UCSD-AML1 (cell line): ENCODE results near the gene CBX6.
A peak's percentile ranks its signal among the peaks of the same experiment; 100 is the strongest.

Experiments used
- DNase-seq: peaks from one replicate; lab custom pipeline; 2025; ENCODE audit not compliant: unreplicated experiment; lab: John Stamatoyannopoulos, UW

The CBX6 gene

DNA sequence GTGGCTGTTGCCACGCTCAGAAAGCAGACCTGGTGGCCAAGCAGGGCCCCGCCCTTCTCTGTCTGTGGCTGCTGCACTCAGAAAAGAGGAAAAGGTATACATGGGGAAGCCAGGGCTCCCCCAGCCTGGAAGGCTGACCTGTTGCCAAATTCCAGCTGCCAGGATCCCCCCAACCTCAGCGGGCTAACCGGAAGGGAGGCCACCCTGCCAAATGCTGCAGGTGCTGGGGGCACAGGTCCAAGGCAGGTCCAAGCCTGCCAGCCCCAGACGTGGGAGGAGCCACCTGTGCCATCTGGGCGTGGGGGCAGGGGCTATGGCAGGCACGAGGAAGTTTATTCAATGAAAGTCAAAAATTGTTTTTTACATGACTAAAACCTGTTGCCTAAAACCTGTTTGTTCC lies 30.8 kb downstream of the CBX6 start:
- no peak for DNase-seq

DNA sequence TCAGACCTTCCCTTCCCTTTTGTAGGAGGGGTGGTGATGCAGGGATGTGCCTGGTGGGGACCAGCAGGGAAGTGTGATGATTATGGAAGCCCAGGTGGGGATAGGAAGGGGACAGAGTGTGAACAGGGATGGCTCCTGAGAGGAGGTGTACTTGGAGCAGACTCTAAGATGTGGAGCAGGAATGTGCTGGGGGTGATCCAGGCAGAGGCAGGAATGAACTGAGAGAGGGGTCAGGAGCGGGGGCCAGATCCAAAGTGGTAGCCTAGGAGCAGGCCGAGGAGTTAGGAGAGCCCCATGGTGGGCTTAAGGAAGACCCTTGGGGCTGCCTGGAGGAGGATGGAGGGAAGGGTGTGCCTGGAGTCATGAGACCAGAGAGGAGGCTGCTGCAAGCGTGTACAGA lies 31.9 kb downstream of the CBX6 start:
- DNase-seq: no peak

DNA sequence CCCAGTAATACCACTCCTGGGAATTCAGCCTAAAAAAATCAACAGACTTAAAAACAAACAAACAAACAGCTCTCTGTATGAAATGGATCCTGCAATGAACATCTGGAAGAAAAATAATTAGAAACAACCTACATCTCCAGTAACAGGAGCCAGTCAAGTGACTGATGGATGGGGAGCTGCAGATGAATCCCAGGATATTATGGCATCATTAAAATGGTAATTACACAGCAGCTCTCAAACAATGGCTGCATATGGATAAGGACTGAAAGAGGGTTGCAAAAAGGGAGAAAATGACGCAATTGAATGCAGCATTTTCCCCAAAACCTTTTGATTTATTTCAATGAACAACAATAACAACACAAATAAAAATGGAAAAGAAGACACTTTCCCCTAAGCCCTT lies 32.3 kb downstream of the CBX6 start:
- no peak for DNase-seq

DNA sequence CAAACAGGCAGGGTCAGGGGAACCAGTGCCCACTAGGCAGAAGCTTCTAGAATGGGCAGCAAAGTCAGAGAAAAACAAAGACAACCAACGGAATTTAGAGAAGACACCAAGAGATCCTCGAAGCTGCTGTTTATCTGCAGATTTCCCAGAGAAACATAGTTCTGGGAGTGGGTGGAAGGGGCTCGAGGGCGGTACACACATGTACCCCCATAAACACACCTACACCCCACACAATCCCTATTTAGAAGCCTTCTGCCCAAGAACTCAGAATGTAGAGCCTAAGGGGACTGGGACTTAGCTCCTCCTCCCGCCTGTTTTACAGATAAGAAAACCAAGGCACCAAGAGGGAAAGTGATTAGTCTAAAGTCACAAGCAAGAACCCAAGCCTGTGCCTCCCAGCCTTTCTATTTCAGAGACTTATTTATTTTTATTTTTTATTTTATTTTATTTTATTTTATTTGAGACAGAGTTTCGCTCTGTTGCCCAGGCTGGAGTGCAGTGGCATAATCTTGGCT lies 34.5 kb downstream of the CBX6 start:
- no peak for DNase-seq

DNA sequence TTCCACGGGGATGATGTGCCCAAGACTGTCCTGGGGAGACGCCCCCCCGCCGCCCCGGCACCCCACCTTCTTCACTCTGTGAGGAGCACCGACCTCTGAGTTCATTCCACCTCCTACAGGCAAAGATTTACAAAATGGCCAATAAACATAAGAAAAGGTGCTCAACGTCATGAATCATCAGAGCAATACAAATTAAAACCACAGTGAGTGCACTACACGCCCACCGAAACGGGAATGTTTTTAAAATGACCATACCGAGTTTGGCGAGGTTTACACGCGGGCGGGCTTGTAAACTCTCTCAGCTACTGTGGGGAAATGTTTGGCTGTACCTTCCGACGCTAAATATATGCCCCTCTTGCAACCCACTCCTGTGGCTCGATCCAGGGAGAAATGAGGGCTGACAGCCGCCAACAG lies 36.1 kb downstream of the CBX6 start:
- DNase-seq: no peak

DNA sequence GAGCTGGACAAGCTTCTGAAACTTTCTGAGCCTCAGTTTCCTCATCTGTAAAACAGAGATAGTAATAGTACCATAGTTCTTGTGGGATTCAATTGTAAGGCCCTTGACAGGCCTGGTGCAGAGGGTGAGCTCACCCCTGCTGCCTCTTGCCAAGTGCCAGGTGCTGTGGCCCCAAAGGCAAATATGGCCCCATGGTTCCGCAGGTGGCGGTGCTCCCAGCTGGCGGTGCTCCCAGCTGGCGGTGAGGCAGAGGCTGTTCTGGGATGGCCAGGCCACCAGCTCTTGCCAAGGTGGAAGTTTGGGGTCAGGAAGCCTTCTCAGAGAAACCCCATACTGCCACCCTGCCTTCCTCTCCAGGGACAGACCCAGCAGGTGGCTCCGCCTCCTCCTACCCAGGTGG lies 37.0 kb downstream of the CBX6 start:
- DNase-seq: no peak

DNA sequence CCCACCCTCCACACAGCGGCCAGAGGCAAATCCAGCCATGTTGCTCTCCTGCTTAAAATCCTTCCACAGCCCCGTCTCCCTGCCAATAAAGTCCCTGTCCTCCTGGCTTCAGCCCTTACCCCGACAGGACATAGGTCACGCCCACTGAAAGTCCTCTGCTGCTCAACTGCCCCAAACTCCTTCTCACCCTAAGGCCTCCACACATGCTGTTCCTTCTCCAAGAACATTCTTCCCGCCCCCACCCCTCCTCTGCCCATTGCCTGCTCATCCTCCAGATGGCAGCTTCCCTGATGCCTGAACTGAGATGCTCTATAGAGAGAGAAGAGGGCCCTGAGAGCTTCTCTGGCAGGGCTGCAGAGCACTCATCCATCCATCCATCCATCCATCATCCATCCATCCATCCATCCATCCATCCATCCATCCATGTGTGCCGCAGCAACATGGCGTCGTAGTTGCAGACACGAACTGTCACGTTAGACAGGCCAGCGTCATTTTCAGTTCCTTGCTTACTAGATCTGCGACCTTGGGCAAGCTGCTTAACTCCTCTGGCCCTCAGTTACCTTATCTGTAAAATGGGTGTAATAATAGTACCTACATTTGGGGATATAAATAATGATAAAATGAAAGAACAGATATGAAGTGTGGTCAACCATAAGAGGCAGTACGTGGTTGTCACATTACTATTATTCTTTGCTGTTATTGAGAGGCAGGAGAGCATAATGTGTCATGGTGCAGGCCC lies 37.6 kb downstream of the CBX6 start:
- no peak for DNase-seq

DNA sequence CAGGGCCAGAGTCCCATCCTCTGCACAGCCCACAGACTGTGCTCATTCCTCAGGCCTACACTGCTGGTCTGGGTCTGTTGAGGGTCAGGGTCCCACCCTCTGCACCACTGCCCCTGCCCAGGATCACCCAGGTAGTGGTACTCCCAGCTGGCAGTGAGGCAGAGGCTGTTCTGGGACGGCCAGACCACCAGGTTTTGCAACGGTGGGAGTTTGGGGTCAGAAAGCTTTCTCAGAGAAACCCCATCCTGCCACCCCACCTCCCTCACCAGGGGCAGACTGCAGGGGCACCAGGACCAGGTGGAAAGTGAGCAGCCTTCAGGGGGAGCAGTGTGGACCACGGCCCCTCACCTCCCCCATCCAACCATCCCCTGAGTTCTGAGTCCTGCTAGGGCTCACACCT lies 39.0 kb downstream of the CBX6 start:
- DNase-seq: no peak

DNA sequence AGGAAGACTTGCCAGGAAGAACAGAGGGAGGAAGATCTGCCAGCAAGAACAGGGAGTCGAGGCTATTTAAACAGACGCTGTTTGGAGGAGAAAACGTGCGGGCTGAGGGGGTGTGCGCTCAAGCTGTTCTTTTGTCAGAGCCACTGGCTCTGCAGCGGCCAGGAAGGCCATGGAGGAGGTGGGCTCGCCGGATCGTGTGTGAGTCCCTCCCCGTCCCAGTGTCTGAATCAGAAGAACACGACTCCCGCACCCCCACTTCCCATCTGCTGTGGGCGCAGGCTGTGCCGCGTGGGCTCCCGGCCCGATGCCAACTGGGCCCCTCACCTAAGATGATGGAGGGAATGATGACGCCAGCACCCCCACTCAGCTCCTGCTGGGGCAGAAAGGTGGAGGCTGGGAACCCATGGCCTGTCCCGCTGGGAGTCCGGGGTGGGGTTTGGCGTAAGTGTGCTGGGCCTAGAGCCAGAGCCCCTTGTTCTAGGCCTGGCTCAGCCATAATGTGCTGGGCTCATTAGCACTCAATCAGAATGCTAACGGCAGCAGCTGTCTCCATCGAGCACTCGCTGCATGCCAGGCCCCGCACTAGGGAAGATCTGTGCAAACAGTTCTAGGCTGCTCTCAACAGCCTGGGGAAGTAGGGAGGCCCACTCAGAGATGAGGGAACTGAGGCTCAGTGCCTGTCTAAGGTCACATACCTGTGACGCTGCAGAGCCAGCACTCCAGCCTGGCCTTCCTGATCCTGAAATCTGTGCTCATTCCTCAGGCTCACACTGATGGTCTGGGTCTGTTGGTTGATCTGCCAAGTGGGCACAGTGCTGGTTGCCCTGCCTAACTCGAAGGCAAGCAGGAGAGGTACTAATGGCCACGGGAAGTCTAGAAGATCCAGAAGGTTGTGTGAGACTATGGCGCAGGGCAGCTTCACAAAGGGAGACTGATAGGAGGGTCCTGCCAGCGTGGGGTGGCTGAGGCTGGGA lies 39.7 kb downstream of the CBX6 start:
- no peak for DNase-seq

DNA sequence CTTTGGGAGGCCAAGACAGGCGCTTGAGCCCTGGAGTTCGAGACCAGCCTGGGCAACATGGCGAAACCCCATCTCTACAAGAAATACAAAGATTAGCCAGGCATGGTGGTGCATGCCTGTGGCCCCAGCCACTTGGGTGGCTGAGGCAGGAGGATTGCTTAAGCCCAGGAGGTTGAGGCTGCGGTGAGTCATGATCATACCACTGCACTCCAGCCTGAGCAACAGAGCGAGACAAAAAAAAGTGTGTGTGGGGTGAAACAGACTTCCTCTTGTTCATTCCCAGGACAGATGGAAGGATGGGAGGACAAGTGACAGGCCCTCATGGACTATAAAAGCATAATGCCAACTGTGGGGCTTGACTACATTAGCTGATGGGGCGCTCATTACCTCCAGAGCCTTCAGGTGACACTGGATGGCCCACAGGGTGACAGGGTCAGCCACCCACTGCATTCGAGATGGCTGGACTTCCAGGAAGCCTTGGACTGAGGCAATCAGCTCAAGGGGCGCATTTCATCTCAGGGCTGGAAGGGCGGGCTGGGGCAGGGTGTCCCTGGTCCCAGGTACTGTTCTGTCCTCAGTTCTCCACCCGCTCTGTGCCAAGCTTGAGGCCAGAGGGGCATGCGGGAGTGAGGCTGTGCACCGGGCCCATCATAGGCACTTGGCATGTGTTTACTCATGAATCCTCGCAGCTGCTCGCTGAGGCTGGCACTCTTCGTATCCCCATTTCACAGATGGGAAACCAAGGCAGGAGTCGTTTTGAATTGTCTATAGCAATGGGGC lies 40.7 kb downstream of the CBX6 start:
- DNase-seq: no peak

DNA sequence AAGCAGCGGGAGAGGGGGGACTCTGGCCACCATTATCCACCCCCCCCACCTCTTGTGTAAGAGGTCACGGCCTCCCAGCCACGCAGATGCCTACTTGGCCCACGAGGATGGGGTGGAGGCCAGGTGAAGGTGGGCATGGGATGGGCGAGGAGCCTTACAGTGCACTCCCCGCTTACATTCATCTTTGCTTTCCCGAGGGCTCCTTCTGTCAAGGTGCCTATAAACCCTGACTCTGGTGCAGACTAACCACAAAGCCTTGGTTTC lies 41.2 kb downstream of the CBX6 start:
- DNase-seq: no peak

DNA sequence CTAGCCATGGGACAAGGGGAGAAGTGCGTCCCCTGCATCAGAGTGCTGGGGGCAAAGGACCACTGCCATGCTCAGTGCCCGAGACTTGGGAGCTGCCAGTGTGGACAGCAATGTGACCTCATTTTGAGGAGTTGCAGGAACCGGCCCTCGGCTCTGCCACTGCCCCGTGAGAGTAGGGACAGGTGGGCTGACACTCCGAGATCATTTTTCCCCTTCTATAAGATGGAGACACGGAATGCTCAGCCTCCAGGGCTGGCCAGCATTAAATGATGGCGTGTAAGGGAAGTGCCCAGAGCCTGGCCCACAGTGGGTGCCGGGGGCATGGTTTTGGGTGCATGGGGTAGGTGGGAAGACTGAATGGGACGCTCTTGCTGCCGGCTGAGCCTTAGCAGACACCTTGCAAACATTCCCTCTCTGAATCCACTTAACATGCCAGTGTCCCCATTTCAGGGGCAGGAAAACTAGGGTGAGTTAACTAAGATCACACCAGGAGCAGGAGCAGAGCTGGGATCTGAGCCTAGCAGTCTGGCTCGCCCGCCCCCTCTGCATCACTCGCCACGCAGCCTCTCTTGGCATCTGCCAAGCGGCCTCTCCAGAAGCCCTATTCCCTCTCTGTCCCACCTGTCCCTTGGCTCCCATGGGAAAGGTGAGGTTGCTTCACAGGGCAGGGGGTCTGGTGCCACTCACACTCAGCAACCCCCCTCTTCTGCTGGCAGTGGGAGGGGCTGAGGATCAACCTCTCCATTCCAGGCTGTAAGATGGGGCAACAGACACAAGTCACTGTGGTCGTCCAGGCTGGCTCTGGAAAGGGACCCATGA lies 41.8 kb downstream of the CBX6 start:
- no peak for DNase-seq

DNA sequence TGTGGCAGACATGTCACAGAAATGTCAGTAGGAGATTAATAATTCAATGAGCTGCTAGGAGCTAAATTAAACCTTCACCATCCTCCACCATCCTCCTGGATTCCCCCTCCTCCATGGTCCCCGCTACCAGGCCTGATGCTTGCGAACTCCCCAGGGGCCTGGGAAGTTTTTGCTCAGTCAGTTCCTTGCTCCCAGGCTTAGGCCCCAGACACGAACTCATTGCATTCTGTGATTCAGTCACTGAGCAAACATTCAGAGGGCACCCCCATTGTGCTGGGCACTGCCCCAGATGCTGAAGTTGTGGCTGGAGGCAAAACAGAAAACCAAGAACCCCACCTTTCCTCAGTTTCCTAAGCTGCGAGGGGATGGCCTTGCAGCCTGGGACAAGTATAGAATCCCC lies 42.5 kb downstream of the CBX6 start:
- DNase-seq: no peak

DNA sequence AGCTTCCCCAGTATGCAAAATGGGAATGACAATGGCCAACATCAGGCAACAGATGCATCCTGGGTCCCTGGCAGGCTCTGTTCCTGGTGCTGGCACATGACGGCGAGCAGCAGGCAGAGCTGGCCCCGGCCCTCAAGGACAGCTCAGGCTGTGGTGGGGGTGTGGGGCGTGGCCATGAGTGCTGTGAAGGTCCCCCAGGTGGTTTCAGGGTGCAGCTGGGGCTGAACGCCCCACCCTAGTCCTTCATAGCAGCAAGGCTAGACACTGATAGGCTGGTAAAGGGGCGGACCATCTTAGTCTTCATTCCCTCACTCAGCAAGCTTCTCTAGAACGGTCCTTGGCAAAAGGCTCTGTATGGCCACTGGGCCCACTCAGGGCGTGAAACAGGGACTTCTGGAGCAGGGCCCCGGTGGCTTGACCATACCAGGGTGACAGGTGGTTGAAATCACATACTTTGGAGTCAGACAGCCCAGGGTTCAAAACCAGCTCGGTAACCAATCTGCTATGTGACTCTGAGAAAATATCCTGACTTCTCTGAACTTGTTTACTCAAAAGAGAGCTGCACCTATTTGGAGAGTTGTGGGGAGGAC lies 43.3 kb downstream of the CBX6 start:
- DNase-seq: no peak

DNA sequence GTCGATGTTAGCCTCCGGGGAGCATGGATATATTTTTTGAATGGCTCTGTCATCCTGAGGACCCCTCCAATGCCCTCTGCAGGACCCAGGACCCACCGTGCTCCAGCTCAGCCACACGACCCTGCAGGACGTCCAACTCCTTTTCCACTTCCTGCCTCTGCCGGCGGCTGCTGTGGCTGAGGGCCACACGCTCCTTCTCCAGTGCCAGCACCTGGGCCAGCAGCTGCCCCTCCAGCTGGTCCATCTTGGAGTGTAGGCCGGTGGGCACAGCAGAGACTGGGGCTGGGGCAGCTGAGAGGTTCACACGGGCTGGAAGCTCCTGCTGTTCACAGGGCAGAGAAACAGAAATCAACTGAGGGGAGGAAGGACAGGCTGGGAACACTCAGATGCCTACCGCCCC lies 43.8 kb downstream of the CBX6 start:
- DNase-seq: no peak

DNA sequence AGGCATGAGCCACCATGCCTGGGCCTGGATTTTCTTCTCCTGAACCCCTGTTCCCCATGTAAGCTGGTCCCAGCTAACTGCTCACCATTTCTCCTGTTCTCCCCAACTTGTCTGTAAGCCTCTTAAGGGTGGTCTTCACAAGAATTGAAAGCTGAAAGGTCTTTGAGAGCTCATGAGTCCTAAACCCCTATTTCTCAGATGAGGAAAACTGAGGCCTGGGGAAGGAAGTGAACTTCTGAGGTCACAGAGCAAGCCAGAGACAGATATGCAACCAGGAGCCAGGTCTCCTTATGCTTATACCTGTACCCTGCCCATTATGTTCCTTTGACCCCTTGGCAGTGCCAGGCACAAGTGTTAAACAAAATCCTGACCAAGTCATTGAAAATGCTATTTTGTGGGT lies 44.5 kb downstream of the CBX6 start:
- no peak for DNase-seq

DNA sequence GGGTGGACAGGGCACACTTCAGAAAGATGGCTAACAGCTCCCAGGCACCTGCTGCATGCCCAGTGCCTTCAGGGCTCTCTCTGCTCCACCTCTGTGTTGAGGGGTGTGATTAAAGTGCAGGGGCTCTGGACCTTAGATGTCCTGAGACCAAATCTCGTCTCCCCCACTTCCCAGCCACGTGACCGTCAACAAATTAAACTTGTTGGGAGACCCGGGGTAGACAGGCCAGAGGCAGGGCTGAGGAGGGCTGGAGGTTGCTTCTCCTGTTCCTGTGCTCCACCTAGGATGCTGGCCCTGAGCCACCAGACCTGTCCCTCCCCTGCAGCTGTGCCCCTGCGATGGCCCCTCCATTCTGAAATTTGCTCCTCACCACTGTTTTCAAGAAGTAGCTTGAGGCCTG lies 45.2 kb downstream of the CBX6 start:
- DNase-seq: no peak

DNA sequence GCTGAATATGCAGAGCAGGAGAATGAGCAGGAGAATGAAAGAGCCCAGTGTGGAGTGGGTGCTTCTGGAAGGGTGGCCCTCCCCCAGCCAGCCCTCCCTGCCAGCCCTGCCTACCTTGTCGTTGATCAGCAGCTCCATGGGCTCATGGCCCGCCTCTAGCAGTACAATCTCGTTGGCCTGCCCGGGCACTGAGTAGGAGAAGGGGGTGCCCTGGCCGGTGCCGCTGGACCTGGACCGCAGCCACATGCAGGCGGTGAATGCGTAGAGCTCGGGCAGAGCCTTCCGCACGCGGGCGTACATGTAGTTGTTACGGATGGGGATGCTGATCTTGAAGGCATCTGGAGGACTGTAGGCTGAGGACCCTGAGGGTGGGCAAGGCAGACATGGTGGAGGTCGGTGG lies 45.6 kb downstream of the CBX6 start:
- DNase-seq: no peak

DNA sequence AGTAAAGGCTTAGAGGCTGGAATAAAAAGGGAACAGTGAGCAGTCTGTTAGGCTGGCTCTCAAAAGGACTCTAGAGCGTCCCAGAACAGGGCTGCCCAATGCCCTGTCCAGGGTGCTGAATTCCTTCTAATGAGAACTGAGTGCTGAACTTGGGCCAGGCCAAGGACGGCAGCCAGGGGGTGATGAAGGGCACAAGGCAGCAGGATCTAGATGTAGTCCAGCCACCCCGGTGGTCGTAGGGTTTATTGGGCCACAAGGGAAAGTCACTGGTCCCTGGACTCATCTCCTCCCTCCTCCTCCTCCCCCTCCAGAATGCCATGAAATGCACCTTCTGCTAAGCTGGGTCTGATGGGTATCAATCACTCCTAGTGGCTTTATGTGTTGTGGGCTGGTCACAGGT lies 47.4 kb downstream of the CBX6 start:
- peak; percentile 63 for DNase-seq

DNA sequence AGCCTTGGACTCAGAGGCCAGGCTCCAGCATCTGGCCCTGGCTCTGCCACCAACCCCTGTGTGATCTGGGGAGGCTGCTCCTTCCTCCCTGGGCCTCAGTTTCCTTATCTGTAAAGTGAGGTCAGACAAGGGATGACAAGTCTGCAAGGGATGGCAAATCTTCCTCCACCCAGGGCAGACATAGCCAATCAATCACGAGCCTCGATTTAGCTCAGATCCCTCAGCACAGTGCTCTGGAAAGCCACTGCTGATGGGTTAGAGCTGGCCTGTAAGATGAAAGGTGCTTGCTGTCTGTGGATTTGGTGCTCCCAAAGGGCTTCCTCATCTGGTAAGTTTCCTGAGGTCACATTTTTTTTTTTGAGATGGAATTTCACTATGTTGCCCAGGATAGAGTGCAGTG lies 48.4 kb downstream of the CBX6 start:
- DNase-seq: no peak
